ENCODE data around the gene ACSF3.

The ACSF3 gene

GRCh38 chr16:89114159-89114981 lies 20.7 kb downstream of the ACSF3 start:
- Mint-ChIP-seq H3K9me3 (no peaks in the 10 kb centered on the region), H3K36me3 (ENCODE audit: low read depth) (peaks cover 35% of the 10 kb centered on the region), H3K27me3 (no peaks in the 10 kb centered on the region), H3K27ac (peak overlapping the region; percentile 90), H3K4me1 (ENCODE audit: low read depth) (peaks cover 35% of the 10 kb centered on the region), H3K4me3 (peak overlapping the region; percentile 67)

DNA sequence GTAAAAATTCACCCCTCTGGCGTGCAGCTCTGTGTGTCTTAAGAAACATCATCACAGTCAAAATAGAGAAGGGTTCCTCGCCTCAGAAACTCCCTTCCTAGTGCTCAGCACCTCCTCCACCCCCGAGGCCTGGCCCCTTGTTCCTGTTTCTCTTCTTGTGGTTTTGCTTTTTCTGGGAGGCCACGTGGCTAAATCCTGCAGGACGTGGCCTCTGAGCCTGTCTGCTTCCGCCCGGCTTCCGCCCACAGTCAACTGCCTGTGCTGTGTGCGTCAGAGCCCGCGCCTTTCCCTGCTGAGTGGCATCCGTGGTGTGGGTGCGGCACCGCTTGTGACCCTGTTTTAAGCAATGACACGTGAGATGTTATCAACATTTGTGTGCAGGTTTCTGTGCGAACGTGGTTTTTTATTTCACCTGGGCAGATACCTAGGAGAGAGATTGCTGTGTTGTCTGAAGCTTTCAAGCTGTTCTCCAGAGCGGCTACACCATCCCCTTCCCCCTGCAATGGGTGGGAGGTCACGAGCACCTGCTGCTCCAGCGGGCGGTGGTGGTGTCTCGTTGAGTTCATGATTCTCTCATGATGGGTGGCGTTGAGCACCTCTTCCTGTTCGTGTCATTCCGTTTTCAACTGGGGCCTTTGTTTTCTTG lies 21.7 kb downstream of the ACSF3 start:
- H3K36me3 Mint-ChIP-seq (ENCODE audit: low read depth), result peaks cover 34% of the 10 kb centered on the region
- peaks cover 35% of the 10 kb centered on the region for H3K4me1 Mint-ChIP-seq (ENCODE audit: low read depth)

GRCh38 chr16:89116341-89117226 lies 22.9 kb downstream of the ACSF3 start:
- Mint-ChIP-seq H3K36me3 (ENCODE audit: low read depth) (peaks cover 36% of the 10 kb centered on the region), H3K4me3 (peak overlapping the region; percentile 67), H3K9me3 (no peaks in the 10 kb centered on the region), H3K4me1 (ENCODE audit: low read depth) (peaks cover 35% of the 10 kb centered on the region), H3K27me3 (no peaks in the 10 kb centered on the region), H3K27ac (peak overlapping the region; percentile 65)

More for the DNA sequence above, 21.7 kb downstream of the ACSF3 start:
- no peaks in the 10 kb centered on the region for H3K27me3 Mint-ChIP-seq
- peak overlapping the region; percentile 67 for H3K4me3 Mint-ChIP-seq
- H3K9me3 Mint-ChIP-seq, result no peaks in the 10 kb centered on the region
- peak overlapping the region; percentile 90 for H3K27ac Mint-ChIP-seq

DNA sequence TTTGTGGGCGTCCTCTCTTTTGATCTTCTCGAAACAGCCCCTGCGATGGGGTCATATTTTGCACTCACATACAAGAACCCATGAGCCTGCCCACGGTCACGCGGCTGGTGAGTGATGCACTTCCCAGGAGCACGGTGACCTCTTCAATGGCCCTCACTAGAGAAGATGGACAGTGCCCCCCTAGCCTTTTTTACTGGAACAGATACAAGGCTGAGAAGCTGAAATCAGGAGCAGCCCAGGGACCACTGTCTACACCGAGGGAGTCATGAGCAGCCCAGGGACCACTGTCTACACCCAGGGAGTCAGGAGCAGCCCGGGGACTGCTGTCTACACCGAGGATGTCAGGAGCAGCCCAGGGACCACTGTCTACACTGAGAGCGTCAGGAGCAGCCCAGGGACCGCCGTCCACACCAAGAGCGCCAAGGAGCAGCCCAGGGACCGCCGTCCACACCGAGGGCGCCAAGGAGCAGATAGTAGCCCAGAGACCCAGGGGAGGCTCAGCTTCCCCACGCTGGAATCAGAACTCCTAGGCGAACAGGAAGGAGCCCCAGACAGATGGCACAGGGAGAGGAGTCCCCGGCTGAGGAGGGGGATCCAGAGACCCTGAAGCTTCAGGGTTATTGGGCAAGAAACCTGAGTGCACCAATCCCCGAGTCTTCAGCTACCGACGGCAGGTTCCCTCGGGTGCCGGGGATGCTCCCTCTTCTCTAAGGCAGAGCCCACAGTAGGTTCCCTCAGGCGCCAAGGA lies 23.7 kb downstream of the ACSF3 start:
- no peak overlapping the region for H3K4me3 Mint-ChIP-seq
- H3K27me3 Mint-ChIP-seq, result no peaks in the 10 kb centered on the region
- no peaks in the 10 kb centered on the region for H3K9me3 Mint-ChIP-seq
- H3K36me3 Mint-ChIP-seq (ENCODE audit: low read depth), result peaks cover 36% of the 10 kb centered on the region
- peaks cover 37% of the 10 kb centered on the region for H3K4me1 Mint-ChIP-seq (ENCODE audit: low read depth)
- no peak overlapping the region for H3K27ac Mint-ChIP-seq

DNA sequence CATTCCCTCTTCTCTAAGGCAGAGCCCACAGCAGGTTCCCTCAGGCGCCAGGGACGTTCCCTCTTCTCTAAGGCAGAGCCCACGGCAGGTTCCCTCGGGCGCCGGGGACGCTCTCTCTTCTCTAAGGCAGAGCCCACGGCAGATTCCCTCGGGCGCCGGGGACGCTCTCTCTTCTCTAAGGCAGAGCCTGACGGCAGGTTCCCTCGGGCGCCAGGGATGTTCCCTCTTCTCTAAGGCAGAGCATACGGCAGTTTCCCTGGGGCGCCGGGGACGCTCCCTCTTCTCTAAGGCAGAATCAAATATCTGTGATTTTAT lies 24.3 kb downstream of the ACSF3 start:
- Mint-ChIP-seq H3K9me3 (no peaks in the 10 kb centered on the region), H3K36me3 (ENCODE audit: low read depth) (peaks cover 36% of the 10 kb centered on the region), H3K4me3 (no peak overlapping the region), H3K27ac (no peak overlapping the region), H3K4me1 (ENCODE audit: low read depth) (peaks cover 42% of the 10 kb centered on the region), H3K27me3 (no peaks in the 10 kb centered on the region)

DNA sequence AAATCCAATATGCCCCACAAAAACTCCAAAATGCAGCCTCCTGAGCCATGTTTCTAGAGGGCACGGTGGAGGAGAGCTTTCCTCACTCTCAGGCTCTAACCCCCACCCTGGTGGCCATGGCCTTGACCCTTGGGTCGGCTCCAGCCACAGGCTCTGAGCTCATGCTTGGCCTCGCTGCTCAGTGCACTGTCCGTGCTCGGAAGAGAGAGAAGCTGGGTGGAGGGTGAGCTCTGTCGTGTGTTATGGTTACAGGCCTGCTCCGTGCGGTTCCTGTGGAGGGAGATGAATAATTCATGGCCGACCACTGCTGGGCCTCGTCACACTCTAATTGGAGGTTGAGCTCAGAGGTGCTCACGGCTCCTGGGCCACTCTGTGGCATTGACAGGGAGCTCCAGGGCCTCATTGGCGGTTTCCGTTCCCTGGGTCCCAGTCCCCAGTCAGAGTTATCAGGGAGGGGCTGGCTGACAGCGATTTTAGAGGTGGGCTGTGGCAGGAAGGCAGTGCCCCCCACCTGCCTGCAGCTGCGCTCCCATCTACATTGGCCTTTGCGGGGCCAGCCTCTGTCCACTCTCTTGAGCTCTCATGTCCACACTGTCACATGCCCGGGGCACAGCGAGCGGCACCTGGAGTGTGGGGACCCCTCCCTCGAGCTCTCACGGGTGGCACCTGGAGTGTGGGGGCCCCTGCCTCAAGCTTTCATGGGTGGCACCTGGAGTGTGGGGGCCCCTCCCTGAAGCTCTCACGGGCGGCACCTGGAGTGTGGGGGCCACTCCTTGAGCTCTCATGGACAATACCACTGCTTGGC lies 24.9 kb downstream of the ACSF3 start:
- Mint-ChIP-seq H3K36me3 (ENCODE audit: low read depth) (peaks cover 36% of the 10 kb centered on the region), H3K9me3 (no peaks in the 10 kb centered on the region), H3K4me3 (no peak overlapping the region), H3K27me3 (no peaks in the 10 kb centered on the region), H3K27ac (no peak overlapping the region), H3K4me1 (ENCODE audit: low read depth) (peaks cover 48% of the 10 kb centered on the region)

GRCh38 chr16:89119166-89119621 lies 25.5 kb downstream of the ACSF3 start:
- H3K4me3 Mint-ChIP-seq, result no peak overlapping the region
- H3K27me3 Mint-ChIP-seq, result no peaks in the 10 kb centered on the region
- peaks cover 41% of the 10 kb centered on the region for H3K36me3 Mint-ChIP-seq (ENCODE audit: low read depth)
- H3K9me3 Mint-ChIP-seq, result no peaks in the 10 kb centered on the region
- no peak overlapping the region for H3K27ac Mint-ChIP-seq
- peaks cover 46% of the 10 kb centered on the region for H3K4me1 Mint-ChIP-seq (ENCODE audit: low read depth)

GRCh38 chr16:89119661-89120141 lies 26.0 kb downstream of the ACSF3 start:
- Mint-ChIP-seq H3K9me3 (no peaks in the 10 kb centered on the region), H3K4me3 (no peak overlapping the region), H3K4me1 (ENCODE audit: low read depth) (peaks cover 43% of the 10 kb centered on the region), H3K36me3 (ENCODE audit: low read depth) (peaks cover 46% of the 10 kb centered on the region), H3K27me3 (no peaks in the 10 kb centered on the region), H3K27ac (no peak overlapping the region)

DNA sequence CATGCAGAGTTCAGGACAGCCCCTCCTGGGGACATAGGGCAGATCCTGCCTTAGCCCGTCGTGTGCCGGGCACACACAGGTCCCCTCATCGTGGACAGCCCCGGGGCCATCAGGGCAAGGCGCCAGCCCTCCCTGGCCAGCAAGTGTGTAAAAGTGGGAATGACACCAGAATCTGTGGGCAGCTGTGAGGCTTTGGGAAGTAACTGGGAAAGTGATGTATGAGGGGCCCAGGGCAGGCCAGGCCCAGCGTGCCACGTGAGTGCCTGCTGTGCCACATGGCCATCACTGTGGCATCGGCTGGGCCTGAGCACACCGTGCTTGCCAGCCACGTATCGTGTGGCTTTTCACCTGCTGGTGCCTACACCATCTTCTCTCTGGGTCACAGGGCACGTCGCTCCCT lies 26.6 kb downstream of the ACSF3 start:
- Mint-ChIP-seq H3K36me3 (ENCODE audit: low read depth) (peaks cover 43% of the 10 kb centered on the region), H3K4me3 (no peak overlapping the region), H3K27me3 (no peaks in the 10 kb centered on the region), H3K9me3 (no peaks in the 10 kb centered on the region), H3K4me1 (ENCODE audit: low read depth) (peaks cover 37% of the 10 kb centered on the region), H3K27ac (no peak overlapping the region)

- H3K9me3 Mint-ChIP-seq, result no peaks in the 10 kb centered on the region
- H3K4me3 Mint-ChIP-seq, result no peak overlapping the region
- peaks cover 45% of the 10 kb centered on the region for H3K36me3 Mint-ChIP-seq (ENCODE audit: low read depth)
- H3K27ac Mint-ChIP-seq, result no peak overlapping the region
- no peaks in the 10 kb centered on the region for H3K27me3 Mint-ChIP-seq
- peaks cover 31% of the 10 kb centered on the region for H3K4me1 Mint-ChIP-seq (ENCODE audit: low read depth)
These were observed 27.3 kb downstream of the ACSF3 start for GRCh38 chr16:89120921-89121351.

GRCh38 chr16:89121691-89122321 lies 28.2 kb downstream of the ACSF3 start:
- Mint-ChIP-seq H3K27me3 (no peaks in the 10 kb centered on the region), H3K4me3 (no peak overlapping the region), H3K36me3 (ENCODE audit: low read depth) (peaks cover 44% of the 10 kb centered on the region), H3K27ac (no peak overlapping the region), H3K9me3 (no peaks in the 10 kb centered on the region), H3K4me1 (ENCODE audit: low read depth) (peaks cover 26% of the 10 kb centered on the region)

- Mint-ChIP-seq H3K27ac (no peak overlapping the region), H3K4me3 (no peak overlapping the region)
These were observed 28.7 kb downstream of the ACSF3 start for GRCh38 chr16:89122322-89122851.

More at GRCh38 chr16:89122322-89122851, 28.7 kb downstream of the ACSF3 start:
- H3K27me3 Mint-ChIP-seq, result no peaks in the 10 kb centered on the region
- peaks cover 26% of the 10 kb centered on the region for H3K4me1 Mint-ChIP-seq (ENCODE audit: low read depth)
- peaks cover 38% of the 10 kb centered on the region for H3K36me3 Mint-ChIP-seq (ENCODE audit: low read depth)
- no peaks in the 10 kb centered on the region for H3K9me3 Mint-ChIP-seq
